ENCODE data around the gene COQ8A.
A peak's percentile ranks its signal among the peaks of the same experiment; 100 is the strongest.

The COQ8A gene

DNA sequence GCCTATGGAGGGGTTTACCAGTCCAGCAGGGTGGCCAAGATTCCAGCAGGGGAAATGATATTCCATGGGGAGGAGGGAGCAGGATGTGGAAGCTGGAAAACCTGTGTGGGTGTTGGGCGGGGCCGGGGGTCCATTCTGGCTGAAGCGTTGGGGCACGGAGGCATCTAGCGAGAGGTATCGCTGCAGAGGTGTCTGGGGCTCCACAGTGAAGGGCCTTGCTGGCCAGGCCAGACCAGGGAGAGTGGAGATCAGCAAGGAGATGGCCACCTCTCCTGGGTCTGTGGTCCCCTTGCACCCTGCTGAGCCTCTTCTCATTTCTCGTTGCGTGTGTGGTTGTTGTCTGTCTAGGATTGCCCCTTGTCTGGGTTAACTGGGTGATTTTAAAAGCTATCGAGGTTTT is 6.2 kb downstream of the COQ8A start:
- no peak for DNase-seq
- Histone ChIP-seq H3K36me3 (ENCODE audit: control insufficient read depth, insufficient read depth, low read length) (no peaks in the 10 kb centered on the region), H2AK5ac (ENCODE audit: low read length) (no peak overlapping the region), H4K5ac (ENCODE audit: low read length) (no peak overlapping the region), H3K79me2 (ENCODE audit: control insufficient read depth, insufficient read depth, low read length) (peaks cover 2% of the 10 kb centered on the region), H3K27ac (ENCODE audit: low read depth, low read length) (no peak overlapping the region), H4K8ac (ENCODE audit: low read depth, low read length) (no peak overlapping the region), H3K4ac (ENCODE audit: low read depth, low read length) (no peak overlapping the region), H3K79me1 (ENCODE audit: low read length) (peaks cover 4% of the 10 kb centered on the region), H3K56ac (ENCODE audit: low read length) (no peak overlapping the region), H2BK5ac (ENCODE audit: low read length) (no peak overlapping the region), H3K9ac (ENCODE audit: low read length) (no peak overlapping the region), H3K23ac (ENCODE audit: low read length) (peak overlapping the region; percentile 50), H3K18ac (ENCODE audit: low read length) (no peak overlapping the region), H3K4me3 (ENCODE audit: low read length) (no peak overlapping the region), H2BK120ac (ENCODE audit: low read depth, low read length) (no peak overlapping the region), H3K4me1 (ENCODE audit: control insufficient read depth, low read depth, low read length) (peaks cover 3% of the 10 kb centered on the region), H3K27me3 (ENCODE audit: insufficient read depth, low read length, poor library complexity) (no peaks in the 10 kb centered on the region), H2BK15ac (replicated peaks; ENCODE audit: low read depth) (no peak overlapping the region), H3K4me2 (ENCODE audit: low read length) (no peak overlapping the region)
- no CpG with 5 or more reads among the region's 9 CpGs for WGBS (ENCODE audit: extremely low coverage, insufficient coverage, low lambda C conversion rate)

DNA sequence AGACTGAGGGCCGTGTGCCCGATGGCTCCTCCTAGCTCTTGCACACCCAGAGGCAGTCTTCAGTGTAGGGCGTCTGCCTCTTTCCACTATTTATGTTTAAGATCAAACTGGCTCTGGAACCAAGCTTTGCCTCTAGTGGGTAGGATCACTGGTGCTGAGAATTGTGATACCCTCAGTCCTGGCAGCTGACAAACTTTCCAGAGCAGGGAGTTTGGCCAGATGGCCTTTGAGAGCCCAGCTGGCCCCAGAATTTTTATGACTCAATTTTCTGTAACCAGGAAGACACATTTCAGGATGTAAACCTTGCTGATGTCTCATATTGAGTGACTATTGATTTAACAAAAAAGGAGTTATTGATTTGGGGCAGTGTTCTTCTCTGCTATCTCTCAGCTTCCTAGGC is 6.7 kb downstream of the COQ8A start:
- Histone ChIP-seq H3K27me3 (ENCODE audit: insufficient read depth, low read length, poor library complexity) (no peaks in the 10 kb centered on the region), H3K18ac (ENCODE audit: low read length) (no peak overlapping the region), H4K5ac (ENCODE audit: low read length) (no peak overlapping the region), H2BK120ac (ENCODE audit: low read depth, low read length) (no peak overlapping the region), H3K4me1 (ENCODE audit: control insufficient read depth, low read depth, low read length) (peaks cover 3% of the 10 kb centered on the region), H2BK5ac (ENCODE audit: low read length) (no peak overlapping the region), H3K4me3 (ENCODE audit: low read length) (no peak overlapping the region), H3K56ac (ENCODE audit: low read length) (no peak overlapping the region), H3K9ac (ENCODE audit: low read length) (no peak overlapping the region), H3K4me2 (ENCODE audit: low read length) (no peak overlapping the region), H3K23ac (ENCODE audit: low read length) (no peak overlapping the region), H3K79me2 (ENCODE audit: control insufficient read depth, insufficient read depth, low read length) (peaks cover 2% of the 10 kb centered on the region), H3K36me3 (ENCODE audit: control insufficient read depth, insufficient read depth, low read length) (no peaks in the 10 kb centered on the region), H2BK15ac (replicated peaks; ENCODE audit: low read depth) (no peak overlapping the region), H2AK5ac (ENCODE audit: low read length) (no peak overlapping the region), H4K8ac (ENCODE audit: low read depth, low read length) (no peak overlapping the region), H3K27ac (ENCODE audit: low read depth, low read length) (no peak overlapping the region), H3K4ac (ENCODE audit: low read depth, low read length) (no peak overlapping the region), H3K79me1 (ENCODE audit: low read length) (peaks cover 3% of the 10 kb centered on the region)
- no peak for DNase-seq
- no CpG with 5 or more reads among the region's 3 CpGs for WGBS (ENCODE audit: extremely low coverage, insufficient coverage, low lambda C conversion rate)

DNA sequence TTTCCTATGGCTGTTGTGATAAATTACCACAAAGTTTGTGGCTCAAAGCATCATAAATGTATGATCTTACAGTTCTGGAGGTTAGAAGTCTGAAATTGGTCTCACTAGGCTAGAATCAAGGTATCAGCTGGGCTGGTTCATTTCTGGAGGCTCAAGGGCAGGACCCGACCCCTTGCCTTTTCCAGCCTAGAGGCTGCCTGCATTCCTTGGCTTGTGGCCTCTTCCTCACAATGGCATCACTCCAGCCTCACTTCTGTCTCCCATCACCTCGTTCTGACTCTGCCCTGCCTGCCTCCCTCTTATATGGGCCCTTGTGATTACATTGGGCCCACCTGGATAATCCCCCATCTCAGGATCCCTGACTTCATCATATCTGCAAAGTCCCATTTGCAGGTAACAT is 8.0 kb downstream of the COQ8A start:
- DNase-seq: no peak
- Histone ChIP-seq H3K36me3 (ENCODE audit: control insufficient read depth, insufficient read depth, low read length) (no peaks in the 10 kb centered on the region), H3K79me1 (ENCODE audit: low read length) (peaks cover 2% of the 10 kb centered on the region), H3K4ac (ENCODE audit: low read depth, low read length) (no peak overlapping the region), H2BK15ac (replicated peaks; ENCODE audit: low read depth) (no peak overlapping the region), H3K56ac (ENCODE audit: low read length) (no peak overlapping the region), H3K18ac (ENCODE audit: low read length) (no peak overlapping the region), H3K4me1 (ENCODE audit: control insufficient read depth, low read depth, low read length) (peaks cover 3% of the 10 kb centered on the region), H2AK5ac (ENCODE audit: low read length) (no peak overlapping the region), H2BK120ac (ENCODE audit: low read depth, low read length) (no peak overlapping the region), H3K79me2 (ENCODE audit: control insufficient read depth, insufficient read depth, low read length) (peaks cover 2% of the 10 kb centered on the region), H3K4me2 (ENCODE audit: low read length) (no peak overlapping the region), H4K8ac (ENCODE audit: low read depth, low read length) (no peak overlapping the region), H3K27ac (ENCODE audit: low read depth, low read length) (no peak overlapping the region), H4K5ac (ENCODE audit: low read length) (no peak overlapping the region), H2BK5ac (ENCODE audit: low read length) (no peak overlapping the region), H3K27me3 (ENCODE audit: insufficient read depth, low read length, poor library complexity) (no peaks in the 10 kb centered on the region), H3K9ac (ENCODE audit: low read length) (no peak overlapping the region), H3K4me3 (ENCODE audit: low read length) (no peak overlapping the region), H3K23ac (ENCODE audit: low read length) (no peak overlapping the region)
- WGBS (ENCODE audit: extremely low coverage, insufficient coverage, low lambda C conversion rate): no CpG with 5 or more reads among the region's 2 CpGs

DNA sequence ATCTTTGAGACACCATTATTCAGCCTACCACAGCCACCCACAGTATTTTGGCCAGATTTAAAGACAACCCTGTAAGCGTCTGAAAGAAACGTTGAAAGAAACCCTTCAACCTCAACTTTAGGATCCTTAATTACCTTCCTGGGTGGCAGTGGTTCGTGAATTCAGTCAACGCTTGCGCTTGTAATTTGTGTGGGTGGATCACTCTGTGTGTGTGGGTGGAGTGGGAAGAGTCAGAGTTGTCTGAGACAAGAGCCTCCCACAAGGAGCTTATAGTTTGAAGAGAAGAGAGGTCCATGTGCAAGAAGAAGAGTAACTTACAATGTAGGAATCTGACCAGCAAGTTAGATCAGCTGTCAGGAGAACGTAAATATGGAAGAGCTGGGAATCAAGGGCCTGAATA is 8.4 kb downstream of the COQ8A start:
- Histone ChIP-seq H3K36me3 (ENCODE audit: control insufficient read depth, insufficient read depth, low read length) (no peaks in the 10 kb centered on the region), H2BK5ac (ENCODE audit: low read length) (no peak overlapping the region), H3K18ac (ENCODE audit: low read length) (no peak overlapping the region), H3K4me1 (ENCODE audit: control insufficient read depth, low read depth, low read length) (peaks cover 3% of the 10 kb centered on the region), H3K9ac (ENCODE audit: low read length) (no peak overlapping the region), H3K56ac (ENCODE audit: low read length) (no peak overlapping the region), H2BK120ac (ENCODE audit: low read depth, low read length) (no peak overlapping the region), H2BK15ac (replicated peaks; ENCODE audit: low read depth) (no peak overlapping the region), H3K79me2 (ENCODE audit: control insufficient read depth, insufficient read depth, low read length) (peaks cover 2% of the 10 kb centered on the region), H3K4me3 (ENCODE audit: low read length) (no peak overlapping the region), H3K79me1 (ENCODE audit: low read length) (peaks cover 2% of the 10 kb centered on the region), H3K4ac (ENCODE audit: low read depth, low read length) (no peak overlapping the region), H4K5ac (ENCODE audit: low read length) (no peak overlapping the region), H3K27ac (ENCODE audit: low read depth, low read length) (no peak overlapping the region), H2AK5ac (ENCODE audit: low read length) (no peak overlapping the region), H3K4me2 (ENCODE audit: low read length) (no peak overlapping the region), H3K23ac (ENCODE audit: low read length) (no peak overlapping the region), H3K27me3 (ENCODE audit: insufficient read depth, low read length, poor library complexity) (no peaks in the 10 kb centered on the region), H4K8ac (ENCODE audit: low read depth, low read length) (no peak overlapping the region)
- DNase-seq: no peak
- no CpG with 5 or more reads among the region's 6 CpGs for WGBS (ENCODE audit: extremely low coverage, insufficient coverage, low lambda C conversion rate)

DNA sequence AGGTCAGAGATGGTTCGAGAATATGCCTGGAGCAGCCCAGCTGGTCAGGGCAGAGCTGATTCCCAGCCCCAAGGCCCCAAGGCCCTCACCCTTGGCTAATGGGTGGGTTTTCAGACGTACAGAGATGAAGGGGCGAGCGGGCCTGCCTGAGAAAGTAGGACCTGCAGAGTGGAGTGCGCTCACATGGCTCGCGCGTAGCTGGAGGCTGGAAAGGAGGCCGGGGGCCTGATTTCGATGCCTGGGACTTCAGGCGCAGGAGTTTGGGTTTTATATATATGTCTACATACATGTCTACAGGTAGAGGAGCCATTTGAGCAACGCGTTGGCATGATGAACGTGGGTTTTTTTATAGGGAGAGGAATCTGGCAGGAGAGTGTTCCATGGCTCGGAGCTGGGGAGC is 8.9 kb downstream of the COQ8A start:
- Histone ChIP-seq H3K9ac (ENCODE audit: low read length) (no peak overlapping the region), H2AK5ac (ENCODE audit: low read length) (no peak overlapping the region), H3K4me3 (ENCODE audit: low read length) (no peak overlapping the region), H3K4ac (ENCODE audit: low read depth, low read length) (no peak overlapping the region), H3K4me2 (ENCODE audit: low read length) (no peak overlapping the region), H3K36me3 (ENCODE audit: control insufficient read depth, insufficient read depth, low read length) (no peaks in the 10 kb centered on the region), H3K27me3 (ENCODE audit: insufficient read depth, low read length, poor library complexity) (no peaks in the 10 kb centered on the region), H3K79me1 (ENCODE audit: low read length) (peaks cover 2% of the 10 kb centered on the region), H2BK5ac (ENCODE audit: low read length) (no peak overlapping the region), H2BK120ac (ENCODE audit: low read depth, low read length) (no peak overlapping the region), H2BK15ac (replicated peaks; ENCODE audit: low read depth) (no peak overlapping the region), H4K5ac (ENCODE audit: low read length) (no peak overlapping the region), H3K27ac (ENCODE audit: low read depth, low read length) (no peak overlapping the region), H4K8ac (ENCODE audit: low read depth, low read length) (no peak overlapping the region), H3K56ac (ENCODE audit: low read length) (no peak overlapping the region), H3K23ac (ENCODE audit: low read length) (no peak overlapping the region), H3K4me1 (ENCODE audit: control insufficient read depth, low read depth, low read length) (peaks cover 3% of the 10 kb centered on the region), H3K79me2 (ENCODE audit: control insufficient read depth, insufficient read depth, low read length) (peaks cover 2% of the 10 kb centered on the region), H3K18ac (ENCODE audit: low read length) (no peak overlapping the region)
- WGBS (ENCODE audit: extremely low coverage, insufficient coverage, low lambda C conversion rate): no CpG with 5 or more reads among the region's 15 CpGs
- no peak for DNase-seq

DNA sequence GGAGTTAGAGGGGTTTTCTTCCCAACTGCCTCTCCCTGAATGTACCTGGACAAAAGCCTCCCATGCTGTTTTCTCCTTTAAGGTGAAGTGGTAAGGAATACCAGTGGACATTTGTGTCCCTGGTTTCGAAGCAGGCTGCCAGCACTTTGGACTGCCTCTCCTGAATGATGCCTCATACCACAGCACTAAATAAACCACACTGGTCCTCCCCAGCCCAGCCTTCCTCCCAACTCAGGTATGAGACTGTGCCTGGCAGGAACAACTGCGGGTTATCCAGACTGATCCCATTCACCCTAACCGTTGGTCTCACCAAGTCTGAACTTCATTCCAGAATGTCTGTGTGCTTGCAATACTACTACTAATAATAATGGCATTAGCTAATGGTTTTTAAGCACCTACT is 9.3 kb downstream of the COQ8A start:
- no peak for DNase-seq
- Histone ChIP-seq H3K4me2 (ENCODE audit: low read length) (no peak overlapping the region), H3K79me2 (ENCODE audit: control insufficient read depth, insufficient read depth, low read length) (peaks cover 2% of the 10 kb centered on the region), H2BK5ac (ENCODE audit: low read length) (no peak overlapping the region), H3K56ac (ENCODE audit: low read length) (no peak overlapping the region), H3K79me1 (ENCODE audit: low read length) (peaks cover 2% of the 10 kb centered on the region), H4K8ac (ENCODE audit: low read depth, low read length) (no peak overlapping the region), H2BK15ac (replicated peaks; ENCODE audit: low read depth) (no peak overlapping the region), H3K4ac (ENCODE audit: low read depth, low read length) (no peak overlapping the region), H3K36me3 (ENCODE audit: control insufficient read depth, insufficient read depth, low read length) (no peaks in the 10 kb centered on the region), H2AK5ac (ENCODE audit: low read length) (no peak overlapping the region), H3K18ac (ENCODE audit: low read length) (no peak overlapping the region), H3K4me3 (ENCODE audit: low read length) (no peak overlapping the region), H3K4me1 (ENCODE audit: control insufficient read depth, low read depth, low read length) (peaks cover 3% of the 10 kb centered on the region), H3K23ac (ENCODE audit: low read length) (no peak overlapping the region), H3K27ac (ENCODE audit: low read depth, low read length) (no peak overlapping the region), H2BK120ac (ENCODE audit: low read depth, low read length) (no peak overlapping the region), H3K27me3 (ENCODE audit: insufficient read depth, low read length, poor library complexity) (no peaks in the 10 kb centered on the region), H3K9ac (ENCODE audit: low read length) (no peak overlapping the region), H4K5ac (ENCODE audit: low read length) (no peak overlapping the region)
- WGBS (ENCODE audit: extremely low coverage, insufficient coverage, low lambda C conversion rate): no CpG with 5 or more reads among the region's 3 CpGs

Measured in mesendoderm (in vitro differentiated cells).